PC-3 (cell line): ENCODE data around the gene PLEKHG3. TPM values are rescaled to one million over a fixed set of nuclear protein-coding genes. Genes with fewer than 3 reads are reported as not detected.

Experiments
- ATAC-seq: fragments of 200-7000 bp; cut with Tn5 transposase; 2 replicates; pipeline ENCODE4 v1.9.1; 2020; ENCODE audit warnings: mild to moderate bottlenecking, moderate library complexity
- BruUV-seq: library from RNA; stranded (reverse); fragments of 400-500 nt; replicated peaks from 2 replicates; lab custom pipeline; 2021; lab: Mats Ljungman, UMichigan
- CTCF ChIA-PET: fragments of 300-600 bp; sonication (Branson Sonifier 250); formaldehyde crosslinking; loops from one replicate; lab custom pipeline; 2022; ENCODE audit warnings: antibody characterized with exemption; lab: Charles Lee
- POLR2A ChIA-PET: fragments of 300-600 bp; sonication (Branson Sonifier 250); formaldehyde crosslinking; loops from one replicate; lab custom pipeline; 2022; ENCODE audit warnings: antibody characterized with exemption; ENCODE audit not compliant: unreplicated experiment; lab: Charles Lee
- DNase-seq: peaks from one replicate; pipeline ENCODE4 v3.0.0-alpha.2; 2015
- H2AFZ ChIP-seq: fragments of 300-600 bp; sonication (generic); 2 replicates; pipeline ENCODE4 v1.6.0; 2016; ENCODE audit warnings: antibody characterized with exemption, low read length
- H3F3A ChIP-seq: fragments of 300-600 bp; sonication (generic); one replicate; pipeline ENCODE4 v1.6.0; 2017; ENCODE audit warnings: antibody characterized with exemption, low read length, control low read depth, mild to moderate bottlenecking; ENCODE audit not compliant: unreplicated experiment
- H3K27ac ChIP-seq: fragments of 300-600 bp; sonication (generic); 2 replicates; pipeline ENCODE4 v1.5.1; 2016; ENCODE audit warnings: mild to moderate bottlenecking, low read length
- H3K27me3 ChIP-seq: fragments of 300-600 bp; sonication (generic); 2 replicates; pipeline ENCODE4 v1.6.1; 2016; ENCODE audit warnings: low read length, mixed read lengths
- H3K36me3 ChIP-seq: fragments of 300-600 bp; sonication (generic); 2 replicates; pipeline ENCODE4 v1.6.1; 2016; ENCODE audit warnings: low read depth, mixed run types, low read length, mixed read lengths
- H3K4me1 ChIP-seq: fragments of 300-600 bp; sonication (generic); 2 replicates; pipeline ENCODE4 v1.5.1; 2016; ENCODE audit warnings: low read length; ENCODE audit not compliant: insufficient read depth
- H3K4me2 ChIP-seq: fragments of 300-600 bp; sonication (generic); 2 replicates; pipeline ENCODE4 v1.6.0; 2016; ENCODE audit warnings: low read length
- H3K4me3 ChIP-seq: fragments of 300-600 bp; sonication (generic); 2 replicates; pipeline ENCODE4 v1.5.1; 2016; ENCODE audit warnings: mild to moderate bottlenecking, low read length, mixed read lengths
- H3K79me2 ChIP-seq: fragments of 300-600 bp; sonication (generic); 2 replicates; pipeline ENCODE4 v1.6.1; 2017; ENCODE audit warnings: low read length, mixed read lengths
- H3K9ac ChIP-seq: fragments of 300-600 bp; sonication (generic); 2 replicates; pipeline ENCODE4 v1.6.0; 2016; ENCODE audit warnings: mild to moderate bottlenecking, low read length
- H3K9me2 ChIP-seq: fragments of 300-600 bp; sonication (generic); replicated peaks from 2 replicates; pipeline ENCODE4 v1.6.1; 2016; ENCODE audit warnings: mixed run types, low read length, mixed read lengths
- H3K9me3 ChIP-seq: fragments of 300-600 bp; sonication (generic); 2 replicates; pipeline ENCODE4 v1.6.1; 2016; ENCODE audit warnings: low read length, mixed read lengths
- H4K20me1 ChIP-seq: fragments of 300-600 bp; sonication (generic); 2 replicates; pipeline ENCODE4 v1.6.1; 2016; ENCODE audit warnings: low read length, mixed read lengths
- EZH2 ChIP-seq: fragments of 300-600 bp; sonication (generic); IDR thresholded peaks from one replicate; pipeline ENCODE4 v1.6.1; 2017; ENCODE audit warnings: antibody characterized with exemption, mild to moderate bottlenecking, low read length; ENCODE audit not compliant: unreplicated experiment
- EZH2phosphoT487 ChIP-seq: fragments of 300-600 bp; sonication (generic); IDR thresholded peaks from 2 replicates; pipeline ENCODE4 v1.6.1; 2018; ENCODE audit warnings: mild to moderate bottlenecking, antibody characterized with exemption, low read length, borderline replicate concordance
- intact Hi-C: fragments of 100-400 bp; cut with micrococcal nuclease; formaldehyde crosslinking; loops from 2 replicates; pipeline ENCODE4 v1.9.0; 2023
- total RNA-seq: library from RNA; depleted of rRNA; stranded (reverse); fragments of >200 nt; gene quantifications from 2 replicates; pipeline ENCODE4 v1.2.3, GENCODE V29; 2014
- TF ChIP-seq, protein P1 (sequence below): fragments of 300-600 bp; sonication (generic); conservative IDR thresholded peaks from 2 replicates; pipeline ENCODE4 v1.5.1; 2017; ENCODE audit warnings: antibody characterized with exemption, low read depth, mild to moderate bottlenecking, low read length

Gene PLEKHG3
- total RNA-seq, 1 experiment from 2014 or later: 49.6 TPM

- no TSS peak for BruUV-seq
- no peak overlapping the region for H2AFZ ChIP-seq
- H3K27me3 ChIP-seq: no peaks in the 10 kb centered on the region
- H3K4me2 ChIP-seq: no peak overlapping the region
- no peaks in the 10 kb centered on the region for H3K9me2 ChIP-seq
- intact Hi-C loops: no loop called here
- no peak overlapping the region for H3K4me3 ChIP-seq
- no peak for TF ChIP-seq EZH2phosphoT487
- TF ChIP-seq, protein P1, sequence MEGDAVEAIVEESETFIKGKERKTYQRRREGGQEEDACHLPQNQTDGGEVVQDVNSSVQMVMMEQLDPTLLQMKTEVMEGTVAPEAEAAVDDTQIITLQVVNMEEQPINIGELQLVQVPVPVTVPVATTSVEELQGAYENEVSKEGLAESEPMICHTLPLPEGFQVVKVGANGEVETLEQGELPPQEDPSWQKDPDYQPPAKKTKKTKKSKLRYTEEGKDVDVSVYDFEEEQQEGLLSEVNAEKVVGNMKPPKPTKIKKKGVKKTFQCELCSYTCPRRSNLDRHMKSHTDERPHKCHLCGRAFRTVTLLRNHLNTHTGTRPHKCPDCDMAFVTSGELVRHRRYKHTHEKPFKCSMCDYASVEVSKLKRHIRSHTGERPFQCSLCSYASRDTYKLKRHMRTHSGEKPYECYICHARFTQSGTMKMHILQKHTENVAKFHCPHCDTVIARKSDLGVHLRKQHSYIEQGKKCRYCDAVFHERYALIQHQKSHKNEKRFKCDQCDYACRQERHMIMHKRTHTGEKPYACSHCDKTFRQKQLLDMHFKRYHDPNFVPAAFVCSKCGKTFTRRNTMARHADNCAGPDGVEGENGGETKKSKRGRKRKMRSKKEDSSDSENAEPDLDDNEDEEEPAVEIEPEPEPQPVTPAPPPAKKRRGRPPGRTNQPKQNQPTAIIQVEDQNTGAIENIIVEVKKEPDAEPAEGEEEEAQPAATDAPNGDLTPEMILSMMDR: no peak
- TF ChIP-seq EZH2: no peak
- H3K79me2 ChIP-seq: no peaks in the 10 kb centered on the region
- H3K27ac ChIP-seq: no peak overlapping the region
- H3K36me3 ChIP-seq: no peaks in the 10 kb centered on the region
- ChIA-PET POLR2A (interaction anchor here (0.6 kb wide), 1 partner anchor 1072 kb away, joined by 4 read pairs; no protein-coding TSS in a partner anchor), CTCF (no interaction called here)
- DNase-seq: no peak
- ATAC-seq: no peak
- H3F3A ChIP-seq: no peaks in the 10 kb centered on the region
- H3K9ac ChIP-seq: no peak overlapping the region
- H3K9me3 ChIP-seq: no peaks in the 10 kb centered on the region
- H3K4me1 ChIP-seq: peaks cover 1% of the 10 kb centered on the region; the same call in 1 of the 2 replicates
- no peaks in the 10 kb centered on the region for H4K20me1 ChIP-seq
Measured at GRCh38 chr14:64795211-64795610, 91.0 kb downstream of the PLEKHG3 start.

DNA sequence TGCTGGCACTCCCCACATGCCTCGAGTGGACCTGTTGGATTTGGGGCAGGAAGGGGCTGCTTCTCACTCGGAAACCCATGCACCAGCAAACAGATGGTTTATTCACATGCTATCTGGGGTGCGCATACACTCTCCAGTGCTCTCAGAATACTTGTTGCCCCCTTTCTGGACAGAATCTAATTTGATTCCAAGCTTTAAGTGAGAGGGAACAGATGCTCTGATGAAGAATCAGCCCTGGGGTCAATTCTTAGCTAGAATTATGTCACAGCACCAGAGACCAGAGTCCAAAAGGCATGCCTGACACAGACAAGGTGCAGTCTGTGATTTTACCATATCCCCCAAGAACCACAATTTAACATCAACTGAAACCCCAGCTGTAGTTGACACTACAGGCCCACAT lies 91.7 kb downstream of the PLEKHG3 start:
- Histone ChIP-seq H3K27ac (no peak overlapping the region), H3K4me1 (peaks cover 3% of the 10 kb centered on the region; the same call in 1 of the 2 replicates), H3K4me2 (no peak overlapping the region), H3K9ac (no peak overlapping the region), H3K27me3 (no peaks in the 10 kb centered on the region), H3K4me3 (no peak overlapping the region), H3K9me3 (no peaks in the 10 kb centered on the region), H3K9me2 (no peaks in the 10 kb centered on the region), H2AFZ (no peak overlapping the region), H4K20me1 (no peaks in the 10 kb centered on the region), H3F3A (no peaks in the 10 kb centered on the region), H3K79me2 (no peaks in the 10 kb centered on the region), H3K36me3 (no peaks in the 10 kb centered on the region)
- TF ChIP-seq, protein P1: no peak
- TF ChIP-seq EZH2phosphoT487 (no peak), EZH2 (no peak)
- ATAC-seq: no peak
- no TSS peak for BruUV-seq
- POLR2A ChIA-PET: no interaction called here
- DNase-seq: no peak
- intact Hi-C loops: no loop called here
- CTCF ChIA-PET: interaction anchor here (0.6 to 0.7 kb wide), 2 partner anchors 126 to 173 kb away, joined by 3 to 23 read pairs; no protein-coding TSS in a partner anchor

DNA sequence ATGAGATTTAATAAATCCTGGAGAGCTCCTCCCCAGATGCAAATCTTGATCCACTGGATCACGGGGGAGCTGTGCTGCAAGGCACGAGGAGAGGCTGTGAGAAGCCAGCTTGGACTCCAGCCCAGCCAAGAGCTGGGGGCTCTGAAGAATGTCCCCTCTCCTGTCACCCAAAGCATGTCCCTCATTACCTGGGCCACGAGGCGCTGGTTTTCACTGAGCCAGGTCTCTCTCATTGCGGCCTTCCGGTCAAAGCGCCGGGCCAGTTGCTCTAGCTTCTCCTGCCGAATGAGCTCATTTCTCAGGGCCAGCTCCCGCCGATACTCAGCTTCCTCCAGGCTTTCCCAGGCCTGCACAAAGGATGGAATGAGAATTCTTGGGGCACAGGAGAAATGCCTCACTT lies 92.1 kb downstream of the PLEKHG3 start:
- Histone ChIP-seq H2AFZ (no peak overlapping the region), H3K9me3 (no peaks in the 10 kb centered on the region), H3K27me3 (no peaks in the 10 kb centered on the region), H4K20me1 (no peaks in the 10 kb centered on the region), H3K9me2 (no peaks in the 10 kb centered on the region), H3K9ac (no peak overlapping the region), H3K27ac (no peak overlapping the region), H3K4me1 (peaks cover 3% of the 10 kb centered on the region; the same call in 1 of the 2 replicates), H3F3A (no peaks in the 10 kb centered on the region), H3K36me3 (no peaks in the 10 kb centered on the region), H3K4me3 (no peak overlapping the region), H3K4me2 (no peak overlapping the region), H3K79me2 (no peaks in the 10 kb centered on the region)
- intact Hi-C loops: no loop called here
- DNase-seq: no peak
- no peak for ATAC-seq
- ChIA-PET CTCF (interaction anchor here (0.6 to 0.7 kb wide), 2 partner anchors 127 to 173 kb away, joined by 3 to 23 read pairs; no protein-coding TSS in a partner anchor), POLR2A (no interaction called here)
- TF ChIP-seq, protein P1: no peak
- no peak for TF ChIP-seq EZH2
- no peak for TF ChIP-seq EZH2phosphoT487
- BruUV-seq: no TSS peak
